Measurements from ENCODE around the gene C17orf75.

C17orf75 gene

DNA sequence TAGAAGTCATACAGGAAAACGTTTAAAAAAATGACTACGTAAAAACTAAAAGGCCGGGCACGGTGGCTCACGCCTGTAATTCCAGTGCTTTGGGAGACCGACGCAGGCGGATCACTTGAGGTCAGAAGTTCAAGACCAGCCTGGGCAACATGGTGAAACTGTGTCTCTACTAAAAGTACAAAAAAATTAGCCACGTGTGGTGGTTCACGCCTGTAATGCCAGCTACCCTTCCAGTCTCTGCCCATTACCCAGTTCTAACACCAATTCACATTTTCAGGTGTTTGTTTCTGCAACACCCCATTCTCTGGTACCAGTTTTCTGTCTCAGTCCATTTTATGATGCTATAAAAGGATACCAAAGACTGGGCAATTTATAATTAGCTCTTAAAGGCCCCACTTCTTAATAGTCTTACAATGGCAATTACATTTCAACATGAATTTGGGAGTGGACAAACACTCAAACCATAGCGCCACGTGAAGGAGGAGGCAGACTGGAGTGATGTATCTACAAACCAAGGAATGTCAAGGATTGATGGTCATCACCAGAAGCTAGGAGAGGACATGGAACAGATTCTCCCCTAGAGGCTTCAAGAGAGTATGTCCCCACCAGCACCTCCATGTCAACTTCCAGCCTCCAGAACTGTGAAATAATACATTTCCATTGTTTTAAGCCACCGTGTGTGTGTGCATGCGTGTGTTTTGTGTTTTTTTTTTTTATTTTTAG lies 791 bp upstream of the C17orf75 start:
- peak overlapping the region; percentile 78 for H3K27ac ChIP-seq

DNA sequence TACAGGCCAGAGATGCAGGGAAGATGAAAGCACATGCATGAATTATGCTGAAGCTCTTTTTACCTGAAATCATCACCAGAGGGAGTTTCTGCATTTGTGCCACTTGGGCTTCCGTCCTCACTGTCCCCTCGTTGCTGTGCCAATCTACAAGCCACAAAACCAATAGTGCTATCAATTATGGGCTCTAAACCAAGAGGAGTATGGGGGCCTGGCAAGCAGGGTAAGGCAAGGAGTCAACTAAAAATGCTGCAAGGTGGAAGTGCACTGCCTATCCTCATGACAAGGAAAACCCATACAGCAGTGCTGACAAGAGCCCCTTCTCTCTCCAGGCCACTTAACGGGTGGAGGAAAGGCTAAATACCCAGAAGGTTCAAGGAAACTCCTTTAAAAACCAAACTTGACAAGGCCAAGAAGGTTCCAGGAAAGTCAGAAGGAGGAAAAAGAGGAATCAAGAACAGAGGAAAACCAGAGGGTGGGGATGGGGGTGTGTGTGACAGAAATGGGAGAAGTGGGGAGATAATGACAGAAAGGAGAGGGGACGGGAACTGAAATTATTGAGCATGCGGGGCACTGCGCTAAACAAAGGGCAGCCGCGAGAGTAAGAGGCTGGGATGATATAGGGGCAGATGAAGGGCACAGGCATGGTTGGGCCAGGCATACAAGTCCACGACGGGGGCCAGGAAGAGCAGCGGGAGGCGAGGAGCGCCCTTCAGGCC lies 674 bp downstream of the C17orf75 start:
- Histone ChIP-seq H3K4me1 (ENCODE audit: low read depth, poor library complexity, severe bottlenecking) (peaks cover 12% of the 10 kb centered on the region), H2AFZ (ENCODE audit: low read depth) (peak overlapping the region; percentile 93; the same call in 1 of the 2 replicates)

More for the DNA sequence above, 791 bp upstream of the C17orf75 start:
- Histone ChIP-seq H3K36me3 (ENCODE audit: insufficient read depth) (no peaks in the 10 kb centered on the region), H3K4me3 (IDR thresholded peaks at IDR 0.05; ENCODE audit: insufficient read depth, low read depth, low read length) (no peak overlapping the region), H3K4me2 (peak overlapping the region; percentile 83), H3K27me3 (ENCODE audit: insufficient read depth, low read depth) (no peaks in the 10 kb centered on the region), H3K4me1 (ENCODE audit: low read depth, poor library complexity, severe bottlenecking) (peaks cover 12% of the 10 kb centered on the region), H2AFZ (ENCODE audit: low read depth) (peak overlapping the region; percentile 93), H3K9ac (no peak overlapping the region; the same call in 1 of the 2 replicates), H3K79me2 (ENCODE audit: insufficient read depth, low read depth) (0 out of 2 replicates have a peak, but pooled peaks cover 5% of the 10 kb centered on the region), H4K20me1 (ENCODE audit: insufficient read depth) (no peaks in the 10 kb centered on the region)
- TF ChIP-seq, protein P1, sequence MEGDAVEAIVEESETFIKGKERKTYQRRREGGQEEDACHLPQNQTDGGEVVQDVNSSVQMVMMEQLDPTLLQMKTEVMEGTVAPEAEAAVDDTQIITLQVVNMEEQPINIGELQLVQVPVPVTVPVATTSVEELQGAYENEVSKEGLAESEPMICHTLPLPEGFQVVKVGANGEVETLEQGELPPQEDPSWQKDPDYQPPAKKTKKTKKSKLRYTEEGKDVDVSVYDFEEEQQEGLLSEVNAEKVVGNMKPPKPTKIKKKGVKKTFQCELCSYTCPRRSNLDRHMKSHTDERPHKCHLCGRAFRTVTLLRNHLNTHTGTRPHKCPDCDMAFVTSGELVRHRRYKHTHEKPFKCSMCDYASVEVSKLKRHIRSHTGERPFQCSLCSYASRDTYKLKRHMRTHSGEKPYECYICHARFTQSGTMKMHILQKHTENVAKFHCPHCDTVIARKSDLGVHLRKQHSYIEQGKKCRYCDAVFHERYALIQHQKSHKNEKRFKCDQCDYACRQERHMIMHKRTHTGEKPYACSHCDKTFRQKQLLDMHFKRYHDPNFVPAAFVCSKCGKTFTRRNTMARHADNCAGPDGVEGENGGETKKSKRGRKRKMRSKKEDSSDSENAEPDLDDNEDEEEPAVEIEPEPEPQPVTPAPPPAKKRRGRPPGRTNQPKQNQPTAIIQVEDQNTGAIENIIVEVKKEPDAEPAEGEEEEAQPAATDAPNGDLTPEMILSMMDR (conservative IDR thresholded peaks at IDR 0.05; ENCODE audit: low read depth, low read length), result no peak

DNA sequence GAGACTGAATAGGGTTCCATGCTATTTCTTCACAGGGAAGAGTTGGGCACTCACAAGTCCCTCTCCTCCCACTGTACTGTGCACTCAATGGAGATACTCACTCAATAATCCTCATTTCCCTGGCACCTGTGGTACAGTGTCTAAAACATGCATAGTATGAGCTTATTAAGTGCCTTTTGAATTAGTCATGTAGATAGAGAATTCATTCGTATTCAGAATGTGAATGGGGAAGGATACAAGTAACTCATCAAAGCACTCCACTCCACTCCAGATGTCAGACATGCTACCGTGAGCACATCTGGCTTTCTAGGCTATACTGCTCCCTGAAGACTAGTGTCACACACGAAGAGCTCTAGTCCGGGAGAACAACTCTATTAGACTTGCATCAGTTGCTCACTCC lies 6.3 kb downstream of the C17orf75 start:
- Histone ChIP-seq H2AFZ (ENCODE audit: low read depth) (no peak overlapping the region), H3K27me3 (ENCODE audit: insufficient read depth, low read depth) (no peaks in the 10 kb centered on the region), H3K9ac (no peak overlapping the region), H3K27ac (no peak overlapping the region), H3K4me2 (no peak overlapping the region), H3K36me3 (ENCODE audit: insufficient read depth) (no peaks in the 10 kb centered on the region), H3K4me1 (ENCODE audit: low read depth, poor library complexity, severe bottlenecking) (peaks cover 2% of the 10 kb centered on the region), H3K79me2 (ENCODE audit: insufficient read depth, low read depth) (no peaks in the 10 kb centered on the region), H4K20me1 (ENCODE audit: insufficient read depth) (no peaks in the 10 kb centered on the region), H3K4me3 (IDR thresholded peaks at IDR 0.05; ENCODE audit: insufficient read depth, low read depth, low read length) (no peak overlapping the region)
- TF ChIP-seq, protein P1 (conservative IDR thresholded peaks at IDR 0.05; ENCODE audit: low read depth, low read length), result no peak

More for the DNA sequence above, 674 bp downstream of the C17orf75 start:
- H3K79me2 ChIP-seq (ENCODE audit: insufficient read depth, low read depth), result 0 out of 2 replicates have a peak, but pooled peaks cover 5% of the 10 kb centered on the region
- H4K20me1 ChIP-seq (ENCODE audit: insufficient read depth), result no peaks in the 10 kb centered on the region
- H3K4me3 ChIP-seq (IDR thresholded peaks at IDR 0.05; ENCODE audit: insufficient read depth, low read depth, low read length), result no peak overlapping the region
- peak overlapping the region; percentile 78 for H3K27ac ChIP-seq
- TF ChIP-seq, protein P1 (conservative IDR thresholded peaks at IDR 0.05; ENCODE audit: low read depth, low read length), result peak; percentile 63
- H3K4me2 ChIP-seq, result peak overlapping the region; percentile 94
- H3K27me3 ChIP-seq (ENCODE audit: insufficient read depth, low read depth), result no peaks in the 10 kb centered on the region
- peak overlapping the region; percentile 83 for H3K9ac ChIP-seq
- no peaks in the 10 kb centered on the region for H3K36me3 ChIP-seq (ENCODE audit: insufficient read depth)

DNA sequence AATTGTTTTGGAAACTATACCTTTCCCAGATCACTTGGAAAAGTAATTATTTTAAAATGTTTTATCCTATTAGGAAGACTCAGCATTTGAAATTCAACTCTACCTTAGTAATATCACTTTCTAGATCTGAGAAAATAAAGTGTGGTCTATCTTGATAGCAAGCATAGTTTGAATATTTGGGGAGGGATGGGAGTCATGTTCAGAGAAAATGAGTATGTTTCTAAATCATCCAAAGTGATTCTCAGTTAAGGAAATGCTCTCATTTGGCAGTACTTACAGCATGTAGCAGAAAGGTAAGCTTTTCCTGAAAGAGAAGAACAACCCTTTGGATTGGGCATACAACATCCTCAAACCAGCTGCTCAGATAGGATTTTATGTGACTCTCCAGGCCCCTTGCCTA lies 6.9 kb downstream of the C17orf75 start:
- no peak overlapping the region for H3K4me2 ChIP-seq
- H3K79me2 ChIP-seq (ENCODE audit: insufficient read depth, low read depth), result no peaks in the 10 kb centered on the region
- TF ChIP-seq, protein P1 (conservative IDR thresholded peaks at IDR 0.05; ENCODE audit: low read depth, low read length), result no peak
- H3K4me3 ChIP-seq (IDR thresholded peaks at IDR 0.05; ENCODE audit: insufficient read depth, low read depth, low read length), result no peak overlapping the region
- no peak overlapping the region for H3K9ac ChIP-seq
- no peaks in the 10 kb centered on the region for H4K20me1 ChIP-seq (ENCODE audit: insufficient read depth)
- no peak overlapping the region for H3K27ac ChIP-seq
- no peaks in the 10 kb centered on the region for H3K4me1 ChIP-seq (ENCODE audit: low read depth, poor library complexity, severe bottlenecking)
- no peak overlapping the region for H2AFZ ChIP-seq (ENCODE audit: low read depth)
- H3K27me3 ChIP-seq (ENCODE audit: insufficient read depth, low read depth), result no peaks in the 10 kb centered on the region
- no peaks in the 10 kb centered on the region for H3K36me3 ChIP-seq (ENCODE audit: insufficient read depth)

Data from KMS-11 (cell line).